Cardiac muscle cell (in vitro differentiated cells and primary cell): ENCODE data around the gene LPP. TPM values are rescaled to one million over a fixed set of nuclear protein-coding genes. Genes with fewer than 3 reads are reported as not detected.

ENCODE experiments used
- DNase-seq, 2 donors: peaks; one replicate each; pipeline versions ENCODE4 v3.0.0 to v3.0.0-alpha.2; 2010 to 2017; ENCODE audit warnings: low read depth in 1 of 2, low spot score in 1 of 2
- H3K27ac ChIP-seq: fragments of 200-600 bp; sonication (generic); 2 replicates; pipeline ENCODE4 v1.5.1; 2016
- H3K27me3 ChIP-seq: fragments of 200-600 bp; sonication (generic); 2 replicates; pipeline ENCODE4 v1.6.0; 2016; ENCODE audit warnings: control low read depth
- H3K36me3 ChIP-seq: fragments of 200-600 bp; sonication (generic); 2 replicates; pipeline ENCODE4 v1.5.1; 2016; ENCODE audit warnings: control low read depth
- H3K4me1 ChIP-seq: fragments of 200-600 bp; sonication (generic); 2 replicates; pipeline ENCODE4 v1.8.1; 2017; ENCODE audit warnings: low read depth, mild to moderate bottlenecking, mixed run types
- H3K4me3 ChIP-seq: fragments of 200-600 bp; sonication (generic); 2 replicates; pipeline ENCODE4 v1.5.1; 2016; ENCODE audit warnings: mild to moderate bottlenecking
- H3K9me3 ChIP-seq: fragments of 200-600 bp; sonication (generic); 2 replicates; pipeline ENCODE4 v1.5.1; 2017; ENCODE audit warnings: low read depth, mild to moderate bottlenecking, control low read depth
- polyA plus RNA-seq: library from polyadenylated mRNA; unstranded; fragments of >200 nt; fragmentation: Nextera tagmentation; extraction: Ambion mirVana; gene quantifications from 2 replicates; pipeline ENCODE4 v1.2.1, GENCODE V29; 2016
- total RNA-seq: library from RNA; depleted of rRNA; stranded (reverse); fragments of >200 nt; gene quantifications from 2 replicates; pipeline ENCODE4 v1.2.3, GENCODE V29; 2016
- TF ChIP-seq, protein P1 (sequence below): IDR thresholded peaks from 2 replicates; pipeline ENCODE4 v1.5.1; 2012; ENCODE audit warnings: low read depth, mild to moderate bottlenecking, low read length

The LPP gene
- total and polyA plus RNA-seq, 2 experiments from 2014 or later = 21.4 to 45.2 TPM

DNA sequence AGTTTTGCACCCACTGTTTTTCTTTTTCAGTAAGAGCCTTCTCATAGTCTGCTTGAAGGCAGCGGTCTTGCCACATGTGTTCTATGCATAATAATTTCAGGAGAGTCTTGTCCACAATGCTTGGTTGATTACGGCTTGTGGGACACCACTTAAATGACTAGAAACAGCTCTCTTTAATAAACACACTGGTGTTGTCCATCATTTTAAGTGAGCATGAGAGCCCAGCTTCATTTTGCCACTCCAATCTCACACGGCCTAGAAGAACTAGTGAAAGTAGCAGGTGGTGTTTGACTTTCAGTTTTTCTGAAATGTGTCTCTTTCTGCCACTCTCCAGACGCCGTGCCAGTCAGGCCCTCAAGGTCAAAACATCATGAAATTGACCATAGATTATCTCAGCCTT lies 292.1 kb downstream of the LPP start:
- H3K27me3 ChIP-seq = no peaks in the 10 kb centered on the region
- H3K27ac ChIP-seq = no peak overlapping the region
- TF ChIP-seq, protein P1, sequence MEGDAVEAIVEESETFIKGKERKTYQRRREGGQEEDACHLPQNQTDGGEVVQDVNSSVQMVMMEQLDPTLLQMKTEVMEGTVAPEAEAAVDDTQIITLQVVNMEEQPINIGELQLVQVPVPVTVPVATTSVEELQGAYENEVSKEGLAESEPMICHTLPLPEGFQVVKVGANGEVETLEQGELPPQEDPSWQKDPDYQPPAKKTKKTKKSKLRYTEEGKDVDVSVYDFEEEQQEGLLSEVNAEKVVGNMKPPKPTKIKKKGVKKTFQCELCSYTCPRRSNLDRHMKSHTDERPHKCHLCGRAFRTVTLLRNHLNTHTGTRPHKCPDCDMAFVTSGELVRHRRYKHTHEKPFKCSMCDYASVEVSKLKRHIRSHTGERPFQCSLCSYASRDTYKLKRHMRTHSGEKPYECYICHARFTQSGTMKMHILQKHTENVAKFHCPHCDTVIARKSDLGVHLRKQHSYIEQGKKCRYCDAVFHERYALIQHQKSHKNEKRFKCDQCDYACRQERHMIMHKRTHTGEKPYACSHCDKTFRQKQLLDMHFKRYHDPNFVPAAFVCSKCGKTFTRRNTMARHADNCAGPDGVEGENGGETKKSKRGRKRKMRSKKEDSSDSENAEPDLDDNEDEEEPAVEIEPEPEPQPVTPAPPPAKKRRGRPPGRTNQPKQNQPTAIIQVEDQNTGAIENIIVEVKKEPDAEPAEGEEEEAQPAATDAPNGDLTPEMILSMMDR = no peak
- H3K36me3 ChIP-seq = no peaks in the 10 kb centered on the region
- H3K4me3 ChIP-seq = no peak overlapping the region
- no peaks in the 10 kb centered on the region for H3K9me3 ChIP-seq
- peaks cover 13% of the 10 kb centered on the region for H3K4me1 ChIP-seq
- DNase-seq = no peak

DNA sequence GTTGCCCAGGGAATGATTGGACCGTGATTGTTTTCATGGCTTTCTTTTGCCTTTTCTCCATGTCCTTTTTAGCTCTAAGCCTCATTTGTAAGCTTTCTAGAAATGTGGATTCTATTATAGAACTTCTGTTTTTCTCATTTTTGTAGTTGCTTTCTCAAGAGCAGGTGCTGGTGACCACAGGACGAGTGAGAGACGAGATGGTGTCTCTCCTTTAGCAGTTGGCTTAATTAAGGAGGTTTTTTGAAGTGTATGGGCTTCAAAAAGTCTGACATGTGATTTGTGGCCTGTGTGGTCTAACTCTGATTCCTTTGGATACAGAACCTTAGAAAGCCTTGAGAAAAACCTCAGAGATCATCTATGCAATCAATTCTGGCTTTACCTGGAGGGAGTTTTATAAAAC lies 292.8 kb downstream of the LPP start:
- Histone ChIP-seq H3K4me3 (no peak overlapping the region), H3K9me3 (no peaks in the 10 kb centered on the region), H3K27me3 (no peaks in the 10 kb centered on the region), H3K36me3 (no peaks in the 10 kb centered on the region), H3K27ac (no peak overlapping the region), H3K4me1 (peaks cover 13% of the 10 kb centered on the region)
- DNase-seq = no peak
- TF ChIP-seq, protein P1 = no peak

DNA sequence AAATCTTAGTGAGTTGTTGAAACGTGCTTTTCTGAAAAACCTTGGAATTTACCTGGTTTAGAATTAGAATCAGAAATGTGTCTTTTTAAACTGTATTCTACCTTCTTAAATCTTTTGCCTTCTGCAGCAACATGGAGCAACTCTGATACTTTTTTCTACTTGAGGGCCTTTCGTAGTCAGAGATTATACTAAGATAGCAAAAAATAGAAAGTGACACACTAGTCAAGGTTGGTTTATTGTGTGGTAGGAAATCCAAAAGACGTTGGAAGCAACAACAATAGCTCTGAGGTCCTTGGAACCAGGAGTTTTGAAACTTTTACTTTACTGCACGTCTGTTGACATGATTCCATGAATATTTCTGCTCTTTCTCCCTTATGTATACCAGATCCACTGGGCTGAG lies 294.9 kb downstream of the LPP start:
- TF ChIP-seq, protein P1 = no peak
- no peak for DNase-seq
- Histone ChIP-seq H3K4me3 (no peak overlapping the region), H3K36me3 (no peaks in the 10 kb centered on the region), H3K27me3 (no peaks in the 10 kb centered on the region), H3K4me1 (peaks cover 15% of the 10 kb centered on the region), H3K27ac (no peak overlapping the region), H3K9me3 (no peaks in the 10 kb centered on the region)

DNA sequence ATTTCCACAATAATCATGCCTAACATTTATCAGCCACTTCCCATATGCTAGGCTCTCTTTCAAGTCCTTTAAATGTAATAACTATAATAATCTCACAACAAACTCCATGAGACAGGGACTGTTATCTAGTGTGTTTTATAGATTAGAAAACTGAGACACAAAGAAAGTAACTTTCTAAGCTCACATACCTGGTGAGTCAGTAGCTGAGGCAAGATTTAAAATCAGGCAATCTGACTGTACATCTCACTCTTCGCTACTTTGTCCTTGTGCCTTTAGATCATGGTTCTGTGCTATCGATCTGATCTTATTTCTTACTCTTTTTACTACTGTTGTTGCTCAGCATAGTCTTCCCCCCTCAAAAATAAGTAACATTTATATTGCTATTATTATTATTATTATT lies 295.5 kb downstream of the LPP start:
- Histone ChIP-seq H3K9me3 (no peaks in the 10 kb centered on the region), H3K27me3 (no peaks in the 10 kb centered on the region), H3K36me3 (no peaks in the 10 kb centered on the region), H3K4me1 (peaks cover 15% of the 10 kb centered on the region), H3K4me3 (no peak overlapping the region), H3K27ac (no peak overlapping the region)
- DNase-seq = no peak
- TF ChIP-seq, protein P1 = no peak

DNA sequence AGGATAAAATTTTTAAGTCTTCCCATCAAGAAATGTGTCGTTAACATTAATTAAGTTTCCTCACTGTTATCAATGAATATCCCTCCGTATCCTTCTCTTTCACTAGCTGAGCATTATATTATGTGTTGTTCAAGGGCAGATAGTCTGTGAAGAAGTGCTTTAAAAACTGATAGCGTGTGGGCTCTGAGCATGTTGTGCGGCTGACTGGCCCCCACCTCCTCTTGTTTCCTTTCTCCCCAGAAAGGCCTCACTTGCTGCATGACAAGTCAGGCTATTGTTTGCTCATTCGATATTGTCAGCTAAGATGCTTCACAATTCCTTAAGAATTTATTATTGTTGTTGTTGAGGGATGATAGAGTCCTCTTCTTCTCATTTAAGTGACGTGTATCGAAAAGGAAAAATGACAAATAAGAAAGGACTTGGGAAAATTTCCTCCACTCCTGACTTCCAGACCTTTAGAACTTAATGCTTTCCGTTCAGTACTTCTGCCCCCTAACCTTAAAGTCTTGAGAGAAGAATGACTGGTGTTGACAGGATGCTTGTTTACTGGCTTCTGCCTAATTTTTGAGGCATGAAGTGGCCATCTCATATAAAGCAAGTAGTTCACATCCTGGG lies 298.3 kb downstream of the LPP start:
- TF ChIP-seq, protein P1 = no peak
- H3K4me3 ChIP-seq = no peak overlapping the region
- no peaks in the 10 kb centered on the region for H3K9me3 ChIP-seq

More for the DNA sequence above, 298.3 kb downstream of the LPP start:
- DNase-seq = no peak
- Histone ChIP-seq H3K27ac (no peak overlapping the region), H3K36me3 (no peaks in the 10 kb centered on the region), H3K27me3 (no peaks in the 10 kb centered on the region), H3K4me1 (peaks cover 11% of the 10 kb centered on the region)
